NCI-H1930 (cell line): Measurements from ENCODE around the gene ADGRB2.
"Not testable (repeated sequence)": the region's sequence is repeated elsewhere in the genome, so short reads cannot be mapped to it uniquely, and the experiment has no call there.

Source experiments
- DNase-seq, 2 experiments: peaks; one replicate each; lab custom pipeline; 2025; lab: John Stamatoyannopoulos, UW

The ADGRB2 gene

GRCh38 chr1:31727195-31727594 is 36.9 kb downstream of the ADGRB2 start:
- DNase-seq: no peak

GRCh38 chr1:31726715-31727114 is 37.4 kb downstream of the ADGRB2 start:
- no peak for DNase-seq

GRCh38 chr1:31725777-31726535 is 38.2 kb downstream of the ADGRB2 start:
- DNase-seq: no peak

GRCh38 chr1:31725134-31725533 is 39.0 kb downstream of the ADGRB2 start:
- no peak for DNase-seq

DNA sequence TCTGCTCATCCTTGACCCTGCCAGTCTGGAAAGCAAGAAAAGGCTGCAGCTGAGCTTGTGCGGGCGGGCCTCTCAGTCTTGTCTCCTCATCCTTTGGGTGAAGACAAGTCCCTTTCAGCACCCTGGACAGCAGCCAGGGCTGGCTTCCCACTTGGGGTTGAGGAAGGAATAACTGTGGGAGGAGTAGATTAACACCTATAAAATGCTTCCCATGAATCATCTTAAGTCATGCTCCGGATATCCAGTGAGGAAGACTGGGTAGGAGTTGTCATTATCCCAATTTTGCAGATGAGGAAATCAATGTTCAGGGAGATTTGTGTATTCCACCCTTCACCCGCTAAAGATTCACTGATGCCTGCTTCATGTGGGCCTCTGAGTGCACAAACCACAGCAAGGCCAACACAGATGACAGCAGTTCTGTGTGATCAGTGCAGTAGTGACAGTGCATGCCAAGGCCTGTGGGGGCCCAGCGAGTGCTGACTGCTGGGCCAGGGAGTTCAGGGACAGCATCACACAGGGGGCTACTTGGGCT is 40.2 kb downstream of the ADGRB2 start:
- DNase-seq: no peak

- no peak for DNase-seq
Measured at GRCh38 chr1:31718327-31718897, 45.7 kb downstream of the ADGRB2 start.

- no peak for DNase-seq
Measured at GRCh38 chr1:31717341-31717740, 46.8 kb downstream of the ADGRB2 start.

GRCh38 chr1:31715873-31716220 is 48.3 kb downstream of the ADGRB2 start:
- DNase-seq: no peak

GRCh38 chr1:31715087-31715872 is 48.9 kb downstream of the ADGRB2 start:
- DNase-seq: peak; percentile 84

GRCh38 chr1:31714442-31715086 is 49.6 kb downstream of the ADGRB2 start:
- DNase-seq: peak in 1 of 2 experiments; percentile 34

GRCh38 chr1:31712630-31713029 is 51.5 kb downstream of the ADGRB2 start:
- no peak for DNase-seq

GRCh38 chr1:31712068-31712467 is 52.1 kb downstream of the ADGRB2 start:
- DNase-seq: no peak

DNA sequence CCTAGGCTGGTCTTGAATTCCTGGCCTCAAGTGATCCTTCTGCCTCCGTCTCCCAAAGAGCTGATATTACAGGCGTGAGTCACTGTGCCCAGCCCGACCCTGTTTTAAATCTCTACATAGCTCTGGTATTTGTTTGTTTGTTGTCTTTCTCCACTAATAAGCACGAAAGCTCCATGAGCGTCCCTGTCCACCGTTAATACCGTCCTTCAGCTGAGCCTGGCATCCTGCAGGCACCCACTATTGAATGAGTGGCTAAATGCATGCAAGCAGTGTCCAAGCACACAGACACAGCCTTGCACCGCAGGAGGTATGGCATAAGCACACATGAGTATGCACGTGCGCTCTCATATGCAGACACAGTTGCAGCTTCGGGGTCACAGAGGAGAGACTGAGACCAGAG is 55.8 kb downstream of the ADGRB2 start:
- DNase-seq: no peak

GRCh38 chr1:31707711-31708110 is 56.4 kb downstream of the ADGRB2 start:
- no peak for DNase-seq

- not testable (repeated sequence) for DNase-seq
Measured at GRCh38 chr1:31707059-31707600, 57.0 kb downstream of the ADGRB2 start.

DNA sequence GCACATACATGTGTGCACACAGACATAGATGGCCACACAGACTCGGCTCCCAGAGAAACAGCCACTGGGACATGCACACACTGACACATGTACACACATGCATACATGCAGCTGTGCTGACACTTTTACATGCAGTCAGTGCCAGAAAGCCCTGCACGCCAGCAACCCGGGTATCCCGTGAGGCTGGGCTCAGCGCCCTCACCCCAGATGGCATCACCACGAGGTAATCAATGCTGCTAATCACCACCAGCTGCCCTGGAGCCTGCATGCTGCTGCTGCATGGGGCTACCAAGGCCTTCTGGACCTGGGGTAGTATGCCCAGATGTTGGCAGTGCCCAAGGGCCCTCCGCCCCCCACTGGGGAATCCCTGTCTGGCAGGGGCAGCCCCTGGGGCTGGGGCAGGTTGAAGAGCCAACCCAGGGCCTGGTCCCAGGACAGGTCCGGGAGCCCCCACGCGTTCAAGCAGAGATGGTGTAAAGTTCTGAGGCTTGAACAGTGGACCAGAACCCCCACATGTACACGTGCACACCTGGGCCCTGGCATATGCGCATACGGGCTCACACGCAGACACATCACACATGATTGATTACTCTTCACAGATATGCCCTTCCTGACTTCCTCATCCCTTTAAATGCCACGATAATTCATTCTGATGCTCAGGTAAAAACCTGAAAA is 57.6 kb downstream of the ADGRB2 start:
- no peak for DNase-seq

DNA sequence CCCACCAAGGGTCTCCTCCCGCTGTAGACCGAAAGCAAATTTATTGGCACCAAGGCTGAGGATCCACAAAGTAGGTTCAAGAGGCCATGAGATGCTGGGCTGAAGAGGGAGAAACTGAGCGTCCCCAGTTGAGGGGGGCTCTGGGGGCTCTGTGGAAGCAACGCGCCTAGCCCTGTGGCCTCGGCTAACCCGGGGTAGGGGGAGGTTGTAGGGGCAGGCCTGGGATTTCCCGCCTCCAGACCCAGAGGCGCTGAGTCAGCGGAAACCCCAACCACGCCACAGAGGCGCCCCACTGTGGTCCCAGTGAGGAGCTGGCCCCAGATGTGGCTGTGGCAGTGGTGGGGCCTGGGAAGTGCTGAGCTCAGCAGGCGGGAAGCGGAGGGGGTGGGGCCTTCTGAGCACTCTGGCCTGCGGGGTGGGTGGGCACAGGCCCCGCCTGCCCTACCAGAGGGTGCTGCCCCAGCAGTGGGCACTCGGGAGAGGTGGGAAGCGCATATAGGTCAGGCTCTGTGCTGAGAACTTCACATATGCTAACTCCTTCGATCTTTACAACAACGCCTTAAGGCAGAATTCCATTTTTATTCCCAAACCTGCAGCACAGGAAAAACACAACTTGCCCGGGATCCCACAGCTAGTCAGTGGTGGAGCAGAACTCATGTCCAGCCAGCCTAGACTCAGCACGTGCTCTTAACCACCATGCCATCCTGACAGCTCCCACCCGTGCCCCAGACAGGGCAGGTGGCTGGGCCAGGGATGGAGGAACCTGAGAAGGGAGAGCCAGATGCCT is 58.9 kb downstream of the ADGRB2 start:
- DNase-seq: peak in 1 of 2 experiments; percentile 50

DNA sequence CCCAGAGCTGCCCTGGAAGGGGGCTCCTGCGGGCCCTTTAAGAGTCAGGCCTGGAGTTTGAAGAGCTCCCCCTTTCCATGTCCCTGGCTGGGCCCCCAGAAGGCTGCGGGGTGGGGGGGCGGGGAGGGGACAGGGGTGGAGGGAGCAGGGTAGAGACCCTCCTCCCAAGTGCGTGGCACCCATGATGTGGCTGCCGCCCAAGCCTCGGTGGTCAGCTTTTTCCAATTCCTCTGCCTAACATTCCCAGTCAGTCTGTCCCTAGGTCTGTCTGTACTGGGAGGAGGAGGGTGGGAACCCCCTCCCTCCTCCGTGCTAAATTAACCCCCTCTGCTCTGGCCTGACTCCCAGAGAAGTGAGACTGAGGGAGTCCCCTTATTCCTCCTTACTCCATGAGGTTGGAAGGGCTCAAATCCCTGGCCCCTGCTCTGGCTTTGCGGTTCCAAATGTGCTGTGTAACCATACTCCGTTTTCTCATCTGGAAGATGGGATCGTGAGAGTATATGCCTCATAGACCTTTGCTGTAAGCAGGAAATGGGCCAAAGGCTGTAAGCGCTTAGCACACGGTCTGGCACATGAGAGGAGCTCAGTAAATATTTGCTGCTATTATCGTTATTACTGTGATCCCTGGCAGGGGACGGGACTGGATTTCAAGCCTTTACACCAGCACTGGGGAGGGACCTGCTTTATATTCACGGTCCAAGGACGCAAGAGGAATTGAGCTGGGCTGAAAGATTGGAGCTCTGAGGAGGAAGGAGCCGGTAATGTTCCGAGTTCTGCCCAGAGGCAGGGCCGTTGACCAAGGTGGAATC is 59.7 kb downstream of the ADGRB2 start:
- DNase-seq: peak in 1 of 2 experiments; percentile 64

GRCh38 chr1:31703431-31704270 is 60.5 kb downstream of the ADGRB2 start, which contains the start of gene COL16A1:
Gene COL16A1 (minus strand): TSS chr1:31704017. CDS start chr1:31702193, 1,824 bp downstream.
- DNase-seq: no peak
